H1 (cell line): Measurements from ENCODE around the gene BAZ2A. TPM values are rescaled to one million over a fixed set of nuclear protein-coding genes. Genes with fewer than 3 reads are reported as not detected.
A peak's percentile ranks its signal among the peaks of the same experiment; 100 is the strongest.

Source experiments
- CHD1 ChIP-seq: IDR thresholded peaks from 2 replicates; pipeline ENCODE4 v1.6.1; 2012; ENCODE audit warnings: low read depth, low read length, improper control_type of control experiment
- CHD7 ChIP-seq: fragments of 300-600 bp; sonication (generic); IDR thresholded peaks from 2 replicates; pipeline ENCODE4 v1.7.1; 2012; ENCODE audit warnings: low read length, moderate library complexity, mild to moderate bottlenecking, inconsistent platforms; ENCODE audit not compliant: insufficient replicate concordance
- EP300 ChIP-seq, 2 experiments: IDR thresholded peaks; 1 replicate in 1 of 2; 2 replicates in 1 of 2; pipeline ENCODE4 v1.6.1; 2011 to 2012; ENCODE audit warnings: low read depth in 2 of 2, low read length in 2 of 2, mild to moderate bottlenecking in 2 of 2, borderline replicate concordance in 1 of 2, inconsistent platforms in 1 of 2, moderate library complexity in 1 of 2
- RAD21 ChIP-seq, 2 experiments: IDR thresholded peaks in 1 of 2; conservative IDR thresholded peaks in 1 of 2; 2 replicates each; pipeline ENCODE4 v1.6.1; 2011; ENCODE audit warnings: low read depth in 2 of 2, low read length in 2 of 2, improper control_type of control experiment in 1 of 2, inconsistent platforms in 1 of 2, mild to moderate bottlenecking in 1 of 2, moderate library complexity in 1 of 2
- SIN3A ChIP-seq, 2 experiments: IDR thresholded peaks in 1 of 2; conservative IDR thresholded peaks in 1 of 2; 2 replicates each; pipeline ENCODE4 v1.6.1; 2011 to 2012; ENCODE audit warnings: low read length in 2 of 2, improper control_type of control experiment in 1 of 2, low read depth in 1 of 2, mild to moderate bottlenecking in 1 of 2
- TAF1 ChIP-seq: IDR thresholded peaks from 2 replicates; pipeline ENCODE4 v1.6.1; 2011; ENCODE audit warnings: mild to moderate bottlenecking, low read depth, low read length
- USF2 ChIP-seq: IDR thresholded peaks from 2 replicates; pipeline ENCODE4 v1.6.1; 2011; ENCODE audit warnings: low read length, improper control_type of control experiment
- polyA plus RNA-seq, 7 experiments: library from polyadenylated mRNA; depleted of rRNA in 3 of 7; stranded (reverse) in 5 of 7; unstranded in 2 of 7; fragments of >200 nt in 5 of 7; fragments of 200-250 nt in 2 of 7; gene quantifications; 1 replicate in 5 of 7; 2 replicates in 1 of 7; 4 replicates in 1 of 7; pipeline versions ENCODE4 v1.2.1 to v1.2.3, GENCODE V29; 2011 to 2013; ENCODE audit warnings: missing spikeins in 2 of 7, mixed read lengths in 2 of 7
- total RNA-seq: library from RNA; stranded (reverse); fragmentation: NEBNext Ultra II Directional; extraction: Animal tissue kit (Norgen Biotek cat#: 25700); gene quantifications from 2 replicates; pipeline ENCODE4 v1.2.1, GENCODE V29; 2021

The BAZ2A gene
- total and polyA plus RNA-seq, 2 of the 8 experiments (the other 6 are each of a cell fraction or from before 2014, with no cell fraction given) = 52.0 to 110 TPM

- TF ChIP-seq CHD7 (no peak), SIN3A (conservative IDR thresholded peaks at IDR 0.05 in 1 of 2, IDR thresholded peaks at IDR 0.05 in 1 of 2; ENCODE audit: low read depth in 1 of 2, low read length in 2 of 2) (peak; percentile 80 to 89; a peak in 3 of 4 replicates), CHD1 (no peak), TAF1 (peak; percentile 36; the same call in 1 of the 2 replicates), RAD21 (IDR thresholded peaks at IDR 0.05 in 1 of 2, conservative IDR thresholded peaks at IDR 0.05 in 1 of 2; ENCODE audit: low read depth in 2 of 2, low read length in 2 of 2) (peak; percentile 68 to 73), USF2 (peak; percentile 27; the same call in 1 of the 2 replicates), EP300 (IDR thresholded peaks at IDR 0.05; ENCODE audit: borderline replicate concordance in 1 of 2, low read depth in 2 of 2, low read length in 2 of 2) (peak in 1 of 2 experiments; percentile 72; a peak in 1 of 3 replicates)
Measured at GRCh38 chr12:56636675-56637540, 6.8 kb upstream of the BAZ2A start (continued).
